B cell (primary cell): ENCODE data around the gene SNRPB. TPM values are rescaled to one million over a fixed set of nuclear protein-coding genes. Genes with fewer than 3 reads are reported as not detected.

ENCODE experiments used
- ATAC-seq: fragments of 200-7000 bp; cut with Tn5 transposase; one replicate; pipeline ENCODE4 v1.10.0; 2021; ENCODE audit warnings: low read depth, mild to moderate bottlenecking, moderate number of reproducible peaks, moderate library complexity
- CTCF ChIA-PET: fragments of 350-600 bp; sonication (Branson Sonifier 250); formaldehyde crosslinking; loops from one replicate; lab custom pipeline; 2021; ENCODE audit warnings: antibody characterized with exemption, inconsistent platforms; lab: Charles Lee
- POLR2A ChIA-PET: fragments of 350-600 bp; sonication (Branson Sonifier 250); formaldehyde crosslinking; loops from one replicate; lab custom pipeline; 2021; ENCODE audit warnings: antibody characterized with exemption; lab: Charles Lee
- DNase-seq: peaks from one replicate; pipeline ENCODE4 v3.0.0; 2013
- H2AFZ ChIP-seq: 2 replicates; pipeline ENCODE4 v1.6.1; 2012; ENCODE audit warnings: mild to moderate bottlenecking, low read depth, low read length; ENCODE audit not compliant: insufficient read depth, poor library complexity, severe bottlenecking
- H3K27ac ChIP-seq, 2 donors: 1 replicate in 1 of 2; 2 replicates in 1 of 2; pipeline ENCODE4 v1.5.1; 2012 to 2013; ENCODE audit warnings: low read length in 2 of 2, mild to moderate bottlenecking in 2 of 2, moderate library complexity in 1 of 2
- H3K27me3 ChIP-seq, 4 experiments: fragments of 200-600 bp in 1 of 4; sonication (generic) in 1 of 4; replicated peaks in 1 of 4; 1 replicate in 2 of 4; 2 replicates in 2 of 4; pipeline versions ENCODE4 v1.6.1 to v1.7.0; 2013 to 2016; ENCODE audit warnings: low read length in 3 of 4, mild to moderate bottlenecking in 2 of 4, mixed read lengths in 1 of 4, moderate library complexity in 1 of 4; ENCODE audit not compliant: insufficient read depth in 4 of 4, control insufficient read depth in 3 of 4; ENCODE audit errors: control extremely low read depth in 1 of 4
- H3K36me3 ChIP-seq, 2 experiments: replicated peaks in 1 of 2; 1 replicate in 1 of 2; 2 replicates in 1 of 2; pipeline versions ENCODE4 v1.6.1 to v1.7.1; 2013; ENCODE audit warnings: low read length in 1 of 2; ENCODE audit not compliant: insufficient read depth in 2 of 2, control insufficient read depth in 1 of 2; ENCODE audit errors: control extremely low read depth in 1 of 2, extremely low read depth in 1 of 2
- H3K4me1 ChIP-seq, 2 donors: fragments of 200-600 bp in 1 of 2; sonication (generic) in 1 of 2; 1 replicate in 1 of 2; 2 replicates in 1 of 2; pipeline versions ENCODE4 v1.5.1 to v1.6.1; 2013 to 2017; ENCODE audit warnings: low read length in 2 of 2; ENCODE audit not compliant: control insufficient read depth in 2 of 2, insufficient read depth in 2 of 2
- H3K4me2 ChIP-seq: replicated peaks from 2 replicates; pipeline ENCODE3; 2012; ENCODE audit warnings: mild to moderate bottlenecking, low read depth, low read length; ENCODE audit not compliant: poor library complexity, severe bottlenecking
- H3K4me3 ChIP-seq, 5 experiments: fragments of 200-600 bp in 1 of 5; sonication (generic) in 1 of 5; 1 replicate in 3 of 5; 2 replicates in 2 of 5; pipeline versions ENCODE4 v1.5.1 to v1.7.0; 2011 to 2016; ENCODE audit warnings: low read length in 4 of 5, mild to moderate bottlenecking in 4 of 5, low read depth in 2 of 5, control low read depth in 1 of 5, moderate library complexity in 1 of 5; ENCODE audit not compliant: insufficient read depth in 1 of 5; ENCODE audit errors: control extremely low read depth in 1 of 5, extremely low read depth in 1 of 5
- H3K79me2 ChIP-seq: fragments of 200-600 bp; sonication (generic); one replicate; pipeline ENCODE4 v1.6.0; 2016; ENCODE audit warnings: low read length; ENCODE audit not compliant: control insufficient read depth, insufficient read depth
- H3K9ac ChIP-seq: fragments of 200-600 bp; sonication (generic); 2 replicates; pipeline ENCODE4 v1.6.1; 2017; ENCODE audit warnings: mild to moderate bottlenecking, low read length, moderate library complexity
- H3K9me3 ChIP-seq, 3 donors: one replicate each; pipeline versions ENCODE4 v1.6.1 to v1.7.1; 2013; ENCODE audit warnings: low read length in 2 of 3; ENCODE audit not compliant: control insufficient read depth in 2 of 3, insufficient read depth in 1 of 3; ENCODE audit errors: control extremely low read depth in 1 of 3
- H4K20me1 ChIP-seq: 2 replicates; pipeline ENCODE4 v1.6.0; 2012; ENCODE audit warnings: mild to moderate bottlenecking, low read length; ENCODE audit not compliant: insufficient read depth, control insufficient read depth, poor library complexity, severe bottlenecking
- H3K27ac Mint-ChIP-seq: one replicate; pipeline ENCODE4 v1.8.0; 2021; ENCODE audit warnings: mixed read lengths
- H3K27me3 Mint-ChIP-seq: one replicate; pipeline ENCODE4 v1.8.0; 2021; ENCODE audit warnings: mixed read lengths
- H3K4me1 Mint-ChIP-seq: one replicate; pipeline ENCODE4 v1.8.0; 2021; ENCODE audit warnings: mixed read lengths
- H3K4me3 Mint-ChIP-seq: one replicate; pipeline ENCODE4 v1.8.0; 2021; ENCODE audit warnings: mixed read lengths
- H3K9me3 Mint-ChIP-seq: one replicate; pipeline ENCODE4 v1.8.0; 2022; ENCODE audit warnings: mixed read lengths; ENCODE audit not compliant: insufficient read depth
- CTCF ChIP-seq: fragments of 200-600 bp; IDR thresholded peaks from one replicate; pipeline ENCODE4 v1.8.0; 2022; ENCODE audit warnings: antibody characterized with exemption, mild to moderate bottlenecking
- EZH2 ChIP-seq: IDR thresholded peaks from 2 replicates; pipeline ENCODE4 v1.6.1; 2012; ENCODE audit warnings: borderline replicate concordance, low read depth, mild to moderate bottlenecking, moderate library complexity, low read length; ENCODE audit not compliant: insufficient read depth, poor library complexity, severe bottlenecking
- WGBS: methylation state at CpG from one replicate; pipeline ENCODE4 v1.1.5; 2013; ENCODE audit warnings: missing lambda C conversion rate; ENCODE audit not compliant: insufficient coverage; 5-methylcytosine and 5-hydroxymethylcytosine counted together
- intact Hi-C: fragments of 100-400 bp; cut with micrococcal nuclease; formaldehyde crosslinking; loops from one replicate; pipeline ENCODE4 v1.10.0; 2022
- polyA plus RNA-seq: library from polyadenylated mRNA; depleted of rRNA; stranded (reverse); fragments of >200 nt; gene quantifications from 2 replicates; pipeline ENCODE4 v1.2.3, GENCODE V29; 2012
- total RNA-seq, 2 donors: library from RNA; stranded (reverse); fragments of 120-200 nt in 1 of 2; gene quantifications; 1 replicate in 1 of 2; 2 replicates in 1 of 2; pipeline versions ENCODE4 v1.2.3 to v1.2.4, GENCODE V29; 2013 to 2022

The SNRPB gene
- total and polyA plus RNA-seq, 2 donors (not counting 1 experiment from before 2014, with no cell fraction given): 123 to 151 TPM

GRCh38 chr20:2476742-2477615 is 6.4 kb upstream of the SNRPB start:
- Histone ChIP-seq H3K27ac (no peak overlapping the region), H3K9me3 (peaks cover 1 to 12% (median 7%) of the 10 kb centered on the region in 3 donors), H4K20me1 (no peaks in the 10 kb centered on the region), H3K36me3 (peaks cover 4 to 10% of the 10 kb centered on the region in 2 experiments), H3K79me2 (no peaks in the 10 kb centered on the region), H2AFZ (no peak overlapping the region), H3K4me3 (no peak overlapping the region), H3K4me1 (no peaks in the 10 kb centered on the region), H3K4me2 (no peak overlapping the region), H3K9ac (no peak overlapping the region), H3K27me3 (no peaks in the 10 kb centered on the region)
- Mint-ChIP-seq H3K27ac (no peak overlapping the region), H3K27me3 (no peaks in the 10 kb centered on the region), H3K4me3 (no peak overlapping the region), H3K9me3 (peaks cover 3% of the 10 kb centered on the region), H3K4me1 (no peaks in the 10 kb centered on the region)
- POLR2A ChIA-PET: interaction anchor here (0.5 kb wide), 1 partner anchor 47 kb away, joined by 5 read pairs; no protein-coding TSS in a partner anchor
- no peak for DNase-seq
- CTCF ChIA-PET: interaction anchor here (0.9 kb wide), 1 partner anchor 269 kb away, joined by 3 read pairs; no protein-coding TSS in a partner anchor
- no peak for TF ChIP-seq EZH2
- TF ChIP-seq CTCF: no peak
- intact Hi-C loops: loop anchor here (10.0 kb wide), 1 partner anchor 1012 kb away; the partner anchor contains the start of gene NSFL1C
- 100% methylated on average over 1 of the region's 5 CpGs for WGBS
- ATAC-seq: no peak
